AG09319 (cell line): ENCODE results near the gene SERPINA1.

Experiments used
- DNase-seq: peaks from one replicate; pipeline ENCODE4 v3.0.0-alpha.2; 2010; ENCODE audit warnings: low read depth; ENCODE audit errors: extremely low read depth
- TF ChIP-seq, protein P1 (sequence below): IDR thresholded peaks from 2 replicates; pipeline ENCODE4 v1.5.1; 2011; ENCODE audit warnings: low read depth, mild to moderate bottlenecking, inconsistent platforms, low read length, moderate library complexity

SERPINA1 gene

DNA sequence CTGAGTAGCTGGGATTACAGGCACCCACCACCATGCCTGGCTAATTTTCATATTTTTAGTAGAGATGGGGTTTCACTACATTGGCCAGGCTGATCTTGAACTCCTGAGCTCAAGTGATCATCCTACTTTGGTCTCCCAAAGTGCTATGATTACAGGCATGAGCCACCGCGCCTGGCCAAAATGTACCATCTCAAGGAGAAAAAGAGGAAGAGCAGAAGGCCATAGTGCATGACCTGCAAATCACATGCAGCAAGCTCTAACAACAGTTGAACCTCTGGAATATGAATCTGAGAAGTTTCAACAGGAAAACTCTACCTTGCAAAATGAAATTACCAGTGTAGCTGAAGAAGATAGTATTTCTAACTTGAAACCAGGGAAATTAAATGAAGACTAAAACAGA lies 17.1 kb upstream of the SERPINA1 start:
- TF ChIP-seq, protein P1, sequence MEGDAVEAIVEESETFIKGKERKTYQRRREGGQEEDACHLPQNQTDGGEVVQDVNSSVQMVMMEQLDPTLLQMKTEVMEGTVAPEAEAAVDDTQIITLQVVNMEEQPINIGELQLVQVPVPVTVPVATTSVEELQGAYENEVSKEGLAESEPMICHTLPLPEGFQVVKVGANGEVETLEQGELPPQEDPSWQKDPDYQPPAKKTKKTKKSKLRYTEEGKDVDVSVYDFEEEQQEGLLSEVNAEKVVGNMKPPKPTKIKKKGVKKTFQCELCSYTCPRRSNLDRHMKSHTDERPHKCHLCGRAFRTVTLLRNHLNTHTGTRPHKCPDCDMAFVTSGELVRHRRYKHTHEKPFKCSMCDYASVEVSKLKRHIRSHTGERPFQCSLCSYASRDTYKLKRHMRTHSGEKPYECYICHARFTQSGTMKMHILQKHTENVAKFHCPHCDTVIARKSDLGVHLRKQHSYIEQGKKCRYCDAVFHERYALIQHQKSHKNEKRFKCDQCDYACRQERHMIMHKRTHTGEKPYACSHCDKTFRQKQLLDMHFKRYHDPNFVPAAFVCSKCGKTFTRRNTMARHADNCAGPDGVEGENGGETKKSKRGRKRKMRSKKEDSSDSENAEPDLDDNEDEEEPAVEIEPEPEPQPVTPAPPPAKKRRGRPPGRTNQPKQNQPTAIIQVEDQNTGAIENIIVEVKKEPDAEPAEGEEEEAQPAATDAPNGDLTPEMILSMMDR = no peak

DNA sequence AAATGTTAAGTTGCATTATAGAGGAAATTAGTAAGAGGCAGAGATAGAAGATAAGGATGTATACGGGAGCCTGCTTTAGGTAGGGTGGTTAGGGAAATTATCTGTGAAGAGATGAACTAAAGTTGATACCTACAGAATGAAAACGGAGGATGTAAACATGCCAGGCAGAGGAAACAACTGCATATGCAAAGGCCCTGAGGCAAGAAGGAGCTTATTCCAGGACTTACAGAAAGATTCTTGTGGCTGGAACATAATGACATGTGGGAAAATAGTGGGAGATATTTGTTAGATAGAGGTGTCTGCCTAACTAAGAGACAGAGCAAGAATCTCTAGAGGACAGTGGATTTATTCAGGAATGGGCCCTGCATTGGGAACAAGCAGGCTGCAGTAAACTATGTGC lies 16.2 kb upstream of the SERPINA1 start:
- TF ChIP-seq, protein P1 = no peak
- DNase-seq = no peak

More for the DNA sequence above, 17.1 kb upstream of the SERPINA1 start:
- no peak for DNase-seq

DNA sequence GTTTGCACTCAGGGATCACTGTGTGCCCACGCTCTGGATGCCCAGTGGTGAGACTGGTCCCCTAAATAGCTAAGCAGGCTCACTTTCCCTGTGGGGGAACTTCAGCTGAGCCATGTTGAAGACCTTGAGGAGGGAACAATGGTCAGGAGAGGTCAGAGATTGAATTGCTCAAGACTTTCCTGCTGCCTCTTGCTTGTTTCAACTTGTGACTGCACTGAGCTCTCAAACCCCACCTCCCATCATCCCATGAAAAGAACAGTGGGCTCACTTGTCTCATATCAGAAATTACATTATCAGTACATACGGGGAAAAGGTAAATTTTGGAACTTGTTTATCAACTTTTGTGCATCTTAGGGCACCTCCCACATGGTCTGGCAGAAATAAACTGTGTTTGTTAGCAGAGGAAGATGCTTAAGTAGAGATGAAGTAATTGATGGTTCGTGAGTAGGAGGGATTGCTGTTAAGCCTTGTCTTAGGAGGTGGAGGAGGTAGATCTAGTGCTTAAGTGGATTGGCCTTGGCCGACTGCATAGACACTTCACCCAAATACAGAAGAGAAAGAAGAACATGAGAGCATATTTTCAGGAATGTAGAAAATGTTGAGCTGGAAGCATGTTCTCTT lies 15.0 kb upstream of the SERPINA1 start:
- DNase-seq = no peak
- TF ChIP-seq, protein P1 = no peak

DNA sequence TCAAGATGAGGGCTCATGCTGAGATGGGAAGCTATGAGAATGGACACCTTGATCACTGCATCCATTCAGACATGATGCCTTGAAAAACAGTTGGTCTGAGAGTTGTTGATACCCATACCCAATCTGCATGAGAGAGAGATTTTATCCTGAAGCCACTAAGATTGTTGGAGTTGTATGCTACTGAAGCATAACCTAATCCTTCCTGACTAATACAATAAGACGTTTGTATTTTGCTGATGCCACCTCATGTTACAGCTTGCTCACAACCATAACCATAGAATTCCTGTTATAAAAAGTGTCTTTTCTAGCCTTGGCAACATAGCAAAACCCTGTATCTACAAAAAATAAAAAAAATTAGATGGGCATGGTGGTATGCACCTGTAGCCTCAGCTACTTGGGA lies 12.7 kb upstream of the SERPINA1 start:
- no peak for DNase-seq

DNA sequence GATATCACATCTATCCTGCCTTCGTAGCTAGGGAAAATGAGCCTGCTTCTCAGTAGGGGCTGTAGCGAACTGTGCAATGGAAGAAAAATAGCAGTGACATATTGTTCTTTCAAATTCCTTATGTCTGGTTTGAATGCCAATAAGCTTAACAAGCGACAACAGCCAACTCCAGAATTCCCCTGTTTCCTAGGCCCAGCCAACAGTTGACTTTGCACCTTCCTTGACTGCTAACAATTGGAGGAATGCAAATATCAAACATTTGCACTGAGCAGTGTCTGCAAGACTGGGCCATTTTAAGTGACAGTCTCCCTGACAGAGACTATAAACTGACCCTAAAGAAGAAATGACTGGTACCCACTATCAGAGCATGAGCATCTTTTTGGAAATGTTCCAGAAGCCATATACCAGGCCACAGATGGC lies 12.0 kb upstream of the SERPINA1 start:
- TF ChIP-seq, protein P1 = no peak
- no peak for DNase-seq

More for the DNA sequence above, 12.7 kb upstream of the SERPINA1 start:
- TF ChIP-seq, protein P1 = no peak

DNA sequence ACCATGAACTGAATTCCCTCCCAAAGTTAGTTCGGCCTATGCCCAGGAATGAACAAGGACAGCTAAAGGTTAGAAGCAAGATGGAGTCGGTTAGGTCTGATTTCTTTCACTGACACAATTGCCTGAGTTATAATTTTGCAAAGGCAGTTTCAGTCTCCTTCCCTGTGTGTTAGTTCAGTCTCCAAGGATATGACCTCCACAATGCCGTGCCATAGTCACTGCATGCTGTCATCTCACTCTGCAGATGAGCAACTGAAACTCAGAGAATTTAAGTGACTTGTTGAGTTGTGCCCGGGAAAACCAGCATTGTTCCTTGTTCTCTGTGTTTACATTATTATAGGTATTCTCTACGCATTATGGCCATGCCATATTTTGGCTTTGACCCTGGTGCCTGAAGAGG lies 10.1 kb upstream of the SERPINA1 start:
- TF ChIP-seq, protein P1 = no peak
- DNase-seq = no peak

DNA sequence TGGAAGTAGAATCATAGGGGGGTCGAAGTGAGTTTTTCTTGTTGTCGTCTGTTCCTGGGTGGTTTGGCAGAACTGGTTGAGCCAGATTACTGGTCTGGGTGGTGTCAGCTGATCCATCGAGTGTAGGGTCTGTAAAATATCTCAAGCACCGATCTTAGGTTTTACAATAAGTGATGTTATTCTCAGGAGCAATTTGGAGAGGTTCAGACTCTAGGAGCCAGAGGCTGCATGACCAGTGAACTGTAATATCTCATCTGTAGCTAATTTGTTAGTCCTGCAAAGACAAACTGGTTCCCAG lies 9.7 kb upstream of the SERPINA1 start:
- TF ChIP-seq, protein P1 = no peak
- DNase-seq = no peak
